ENCODE data around the gene PCDHB11. TPM values are rescaled to one million over a fixed set of nuclear protein-coding genes. Genes with fewer than 3 reads are reported as not detected.
"Not testable (repeated sequence)": the region's sequence is repeated elsewhere in the genome, so short reads cannot be mapped to it uniquely, and the experiment has no call there.

The PCDHB11 gene
- total RNA-seq, 2 donors from 2014 or later: 2.6 to 4.7 TPM

- Histone ChIP-seq H3K36me3 (ENCODE audit: control insufficient read depth, insufficient read depth, low read length) (no peaks in the 10 kb centered on the region), H3K27ac (ENCODE audit: low read depth, low read length) (no peak within 1 kb of the TSS), H3K9me3 (ENCODE audit: control insufficient read depth, low read length) (peaks cover 9% of the 10 kb centered on the region), H3K4me3 (ENCODE audit: low read length) (peak within 1 kb of the TSS; percentile 66), H3K9ac (ENCODE audit: extremely low read depth, low read length, poor library complexity, severe bottlenecking) (peak within 1 kb of the TSS; percentile 7), H3K4me1 (ENCODE audit: control insufficient read depth, insufficient read depth, low read length) (no peaks in the 10 kb centered on the region), H3K27me3 (ENCODE audit: control insufficient read depth, insufficient read depth, low read length, poor library complexity, severe bottlenecking) (no peaks in the 10 kb centered on the region)
- DNase-seq: peak; percentile 90
- Mint-ChIP-seq H3K36me3 (ENCODE audit: low read depth) (peaks cover 25% of the 10 kb centered on the region), H3K27ac (peak within 1 kb of the TSS; percentile 96), H3K4me3 (peak within 1 kb of the TSS; percentile 77), H3K27me3 (ENCODE audit: insufficient read depth) (peaks cover 7% of the 10 kb centered on the region), H3K4me1 (peaks cover 2% of the 10 kb centered on the region), H3K9me3 (peaks cover 27% of the 10 kb centered on the region)
- TF ChIP-seq, protein P1, sequence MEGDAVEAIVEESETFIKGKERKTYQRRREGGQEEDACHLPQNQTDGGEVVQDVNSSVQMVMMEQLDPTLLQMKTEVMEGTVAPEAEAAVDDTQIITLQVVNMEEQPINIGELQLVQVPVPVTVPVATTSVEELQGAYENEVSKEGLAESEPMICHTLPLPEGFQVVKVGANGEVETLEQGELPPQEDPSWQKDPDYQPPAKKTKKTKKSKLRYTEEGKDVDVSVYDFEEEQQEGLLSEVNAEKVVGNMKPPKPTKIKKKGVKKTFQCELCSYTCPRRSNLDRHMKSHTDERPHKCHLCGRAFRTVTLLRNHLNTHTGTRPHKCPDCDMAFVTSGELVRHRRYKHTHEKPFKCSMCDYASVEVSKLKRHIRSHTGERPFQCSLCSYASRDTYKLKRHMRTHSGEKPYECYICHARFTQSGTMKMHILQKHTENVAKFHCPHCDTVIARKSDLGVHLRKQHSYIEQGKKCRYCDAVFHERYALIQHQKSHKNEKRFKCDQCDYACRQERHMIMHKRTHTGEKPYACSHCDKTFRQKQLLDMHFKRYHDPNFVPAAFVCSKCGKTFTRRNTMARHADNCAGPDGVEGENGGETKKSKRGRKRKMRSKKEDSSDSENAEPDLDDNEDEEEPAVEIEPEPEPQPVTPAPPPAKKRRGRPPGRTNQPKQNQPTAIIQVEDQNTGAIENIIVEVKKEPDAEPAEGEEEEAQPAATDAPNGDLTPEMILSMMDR (conservative IDR thresholded peaks at IDR 0.05): peak; percentile 85
- 44 to 63% methylated on average over 13 of the region's 13 CpGs for WGBS, 2 experiments (ENCODE audit: insufficient coverage in 1 of 2, insufficient read length in 1 of 2)
Observed at GRCh38 chr5:141182248-141182647, 17.2 kb upstream of the PCDHB11 start, which contains the start of gene PCDHB16. Gene PCDHB16 (plus strand): TSS chr5:141182387. CDS start chr5:141182560, 173 bp downstream.

DNA sequence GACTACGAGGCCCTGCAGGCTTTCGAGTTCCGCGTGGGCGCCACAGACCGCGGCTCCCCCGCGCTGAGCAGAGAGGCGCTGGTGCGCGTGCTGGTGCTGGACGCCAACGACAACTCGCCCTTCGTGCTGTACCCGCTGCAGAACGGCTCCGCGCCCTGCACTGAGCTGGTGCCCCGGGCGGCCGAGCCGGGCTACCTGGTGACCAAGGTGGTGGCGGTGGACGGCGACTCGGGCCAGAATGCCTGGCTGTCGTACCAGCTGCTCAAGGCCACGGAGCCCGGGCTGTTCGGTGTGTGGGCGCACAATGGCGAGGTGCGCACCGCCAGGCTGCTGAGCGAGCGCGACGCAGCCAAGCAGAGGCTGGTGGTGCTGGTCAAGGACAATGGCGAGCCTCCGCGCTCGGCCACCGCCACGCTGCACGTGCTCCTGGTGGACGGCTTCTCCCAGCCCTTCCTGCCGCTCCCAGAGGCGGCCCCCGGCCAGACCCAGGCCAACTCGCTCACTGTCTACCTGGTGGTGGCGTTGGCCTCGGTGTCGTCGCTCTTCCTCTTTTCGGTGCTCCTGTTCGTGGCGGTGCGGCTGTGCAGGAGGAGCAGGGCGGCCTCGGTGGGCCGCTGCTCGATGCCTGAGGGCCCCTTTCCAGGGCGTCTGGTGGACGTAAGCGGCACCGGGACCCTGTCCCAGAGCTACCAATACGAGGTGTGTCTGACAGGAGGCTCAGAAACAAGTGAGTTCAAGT, 15.1 kb upstream of the PCDHB11 start:
- not testable (repeated sequence) for H3K27ac ChIP-seq (ENCODE audit: low read depth, low read length); H3K36me3 ChIP-seq (ENCODE audit: control insufficient read depth, insufficient read depth, low read length); H3K27ac Mint-ChIP-seq; H3K9me3 ChIP-seq (ENCODE audit: control insufficient read depth, low read length); H3K27me3 Mint-ChIP-seq (ENCODE audit: insufficient read depth); H3K9ac ChIP-seq (ENCODE audit: extremely low read depth, low read length, poor library complexity, severe bottlenecking); H3K4me3 ChIP-seq (ENCODE audit: low read length); H3K27me3 ChIP-seq (ENCODE audit: control insufficient read depth, insufficient read depth, low read length, poor library complexity, severe bottlenecking); DNase-seq; H3K4me1 Mint-ChIP-seq; H3K4me1 ChIP-seq (ENCODE audit: control insufficient read depth, insufficient read depth, low read length)
- Mint-ChIP-seq H3K9me3 (peaks cover 31% of the 10 kb centered on the region), H3K4me3 (peak overlapping the region; percentile 28), H3K36me3 (ENCODE audit: low read depth) (peaks cover 34% of the 10 kb centered on the region)
- 81 to 90% methylated on average over 5 to 32 of the region's 69 CpGs for WGBS, 2 experiments (ENCODE audit: insufficient coverage in 1 of 2, insufficient read length in 1 of 2)

DNA sequence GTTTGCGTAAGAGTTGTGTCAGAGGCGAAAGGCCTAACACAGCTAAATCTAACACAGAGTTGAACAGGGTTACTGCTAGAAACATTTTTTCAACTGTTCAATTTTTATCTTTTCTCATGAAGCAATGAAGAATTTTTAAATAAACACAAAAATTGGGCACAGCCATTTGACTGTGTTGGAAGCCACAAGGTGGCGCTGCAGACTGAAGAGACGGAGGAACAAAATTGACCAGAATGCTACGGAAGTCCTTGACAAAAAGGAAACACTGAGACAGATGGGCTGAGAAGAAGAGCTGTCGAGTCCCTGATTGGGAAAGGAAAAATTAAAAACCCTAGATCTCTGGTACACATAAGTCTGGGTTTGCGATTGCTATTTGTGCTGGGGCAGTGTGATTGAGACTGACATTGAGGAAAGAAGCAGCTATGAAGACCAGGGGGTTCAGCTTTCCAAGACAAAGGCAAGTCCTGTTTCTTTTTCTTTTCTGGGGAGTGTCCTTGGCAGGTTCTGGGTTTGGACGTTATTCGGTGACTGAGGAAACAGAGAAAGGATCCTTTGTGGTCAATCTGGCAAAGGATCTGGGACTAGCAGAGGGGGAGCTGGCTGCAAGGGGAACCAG, 12.4 kb upstream of the PCDHB11 start, which contains the start of gene PCDHB9:
Gene PCDHB9 (plus strand): TSS at position 265 of the 616 bp plus-strand sequence. CDS start 158 bp downstream, at position 423.
- no peaks in the 10 kb centered on the region for H3K4me1 ChIP-seq (ENCODE audit: control insufficient read depth, insufficient read depth, low read length)
- peaks cover 7% of the 10 kb centered on the region for H3K4me1 Mint-ChIP-seq

DNA sequence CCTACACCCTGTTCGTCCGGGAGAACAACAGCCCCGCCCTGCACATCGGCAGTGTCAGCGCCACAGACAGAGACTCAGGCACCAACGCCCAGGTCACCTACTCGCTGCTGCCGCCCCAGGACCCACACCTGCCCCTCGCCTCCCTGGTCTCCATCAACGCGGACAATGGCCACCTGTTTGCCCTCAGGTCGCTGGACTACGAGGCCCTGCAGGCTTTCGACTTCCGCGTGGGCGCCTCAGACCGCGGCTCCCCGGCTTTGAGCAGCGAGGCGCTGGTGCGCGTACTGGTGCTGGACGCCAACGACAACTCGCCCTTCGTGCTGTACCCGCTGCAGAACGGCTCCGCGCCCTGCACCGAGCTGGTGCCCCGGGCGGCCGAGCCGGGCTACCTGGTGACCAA, 10.7 kb upstream of the PCDHB11 start:
- H3K4me3 ChIP-seq (ENCODE audit: low read length); H3K4me1 Mint-ChIP-seq; H3K36me3 ChIP-seq (ENCODE audit: control insufficient read depth, insufficient read depth, low read length); H3K9me3 ChIP-seq (ENCODE audit: control insufficient read depth, low read length); H3K27me3 Mint-ChIP-seq (ENCODE audit: insufficient read depth); H3K4me3 Mint-ChIP-seq; DNase-seq; H3K9ac ChIP-seq (ENCODE audit: extremely low read depth, low read length, poor library complexity, severe bottlenecking); H3K27ac Mint-ChIP-seq; H3K27ac ChIP-seq (ENCODE audit: low read depth, low read length); H3K27me3 ChIP-seq (ENCODE audit: control insufficient read depth, insufficient read depth, low read length, poor library complexity, severe bottlenecking); H3K4me1 ChIP-seq (ENCODE audit: control insufficient read depth, insufficient read depth, low read length): not testable (repeated sequence)
- WGBS, 2 experiments (ENCODE audit: insufficient coverage in 1 of 2, insufficient read length in 1 of 2): 94 to 97% methylated on average over 11 to 24 of the region's 37 CpGs
- H3K36me3 Mint-ChIP-seq (ENCODE audit: low read depth): peaks cover 31% of the 10 kb centered on the region
- H3K9me3 Mint-ChIP-seq: peaks cover 35% of the 10 kb centered on the region

More for the DNA sequence above, 12.4 kb upstream of the PCDHB11 start, which contains the start of gene PCDHB9:
- peaks cover 34% of the 10 kb centered on the region for H3K36me3 Mint-ChIP-seq (ENCODE audit: low read depth)
- peak within 1 kb of the TSS; percentile 19 for H3K4me3 Mint-ChIP-seq
- H3K27ac Mint-ChIP-seq: no peak within 1 kb of the TSS
- peak; percentile 79 for DNase-seq
- peaks cover 7% of the 10 kb centered on the region for H3K27me3 Mint-ChIP-seq (ENCODE audit: insufficient read depth)
- WGBS, 2 experiments (ENCODE audit: insufficient coverage in 1 of 2, insufficient read length in 1 of 2): 47 to 53% methylated on average over 7 of the region's 9 CpGs
- Histone ChIP-seq H3K9me3 (ENCODE audit: control insufficient read depth, low read length) (no peaks in the 10 kb centered on the region), H3K4me3 (ENCODE audit: low read length) (no peak within 1 kb of the TSS), H3K27me3 (ENCODE audit: control insufficient read depth, insufficient read depth, low read length, poor library complexity, severe bottlenecking) (no peaks in the 10 kb centered on the region), H3K9ac (ENCODE audit: extremely low read depth, low read length, poor library complexity, severe bottlenecking) (no peak within 1 kb of the TSS), H3K27ac (ENCODE audit: low read depth, low read length) (no peak within 1 kb of the TSS), H3K36me3 (ENCODE audit: control insufficient read depth, insufficient read depth, low read length) (no peaks in the 10 kb centered on the region)
- H3K9me3 Mint-ChIP-seq: peaks cover 30% of the 10 kb centered on the region
- TF ChIP-seq, protein P1 (conservative IDR thresholded peaks at IDR 0.05): peak; percentile 91

DNA sequence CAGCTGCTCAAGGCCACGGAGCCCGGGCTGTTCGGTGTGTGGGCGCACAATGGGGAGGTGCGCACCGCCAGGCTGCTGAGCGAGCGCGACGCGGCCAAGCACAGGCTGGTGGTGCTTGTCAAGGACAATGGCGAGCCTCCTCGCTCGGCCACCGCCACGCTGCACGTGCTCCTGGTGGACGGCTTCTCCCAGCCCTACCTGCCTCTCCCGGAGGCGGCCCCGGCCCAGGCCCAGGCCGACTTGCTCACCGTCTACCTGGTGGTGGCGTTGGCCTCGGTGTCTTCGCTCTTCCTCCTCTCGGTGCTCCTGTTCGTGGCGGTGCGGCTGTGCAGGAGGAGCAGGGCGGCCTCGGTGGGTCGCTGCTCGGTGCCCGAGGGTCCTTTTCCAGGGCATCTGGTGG, 10.3 kb upstream of the PCDHB11 start:
- H3K9ac ChIP-seq (ENCODE audit: extremely low read depth, low read length, poor library complexity, severe bottlenecking); H3K4me3 ChIP-seq (ENCODE audit: low read length); H3K9me3 ChIP-seq (ENCODE audit: control insufficient read depth, low read length); H3K4me1 ChIP-seq (ENCODE audit: control insufficient read depth, insufficient read depth, low read length); H3K36me3 ChIP-seq (ENCODE audit: control insufficient read depth, insufficient read depth, low read length); DNase-seq; H3K4me1 Mint-ChIP-seq; H3K4me3 Mint-ChIP-seq; H3K27ac ChIP-seq (ENCODE audit: low read depth, low read length); H3K27ac Mint-ChIP-seq; H3K27me3 ChIP-seq (ENCODE audit: control insufficient read depth, insufficient read depth, low read length, poor library complexity, severe bottlenecking); H3K27me3 Mint-ChIP-seq (ENCODE audit: insufficient read depth): not testable (repeated sequence)
- Mint-ChIP-seq H3K9me3 (peaks cover 34% of the 10 kb centered on the region), H3K36me3 (ENCODE audit: low read depth) (peaks cover 31% of the 10 kb centered on the region)
- WGBS, 2 experiments (ENCODE audit: insufficient coverage in 1 of 2, insufficient read length in 1 of 2): 88% methylated on average over 24 of the region's 35 CpGs; no CpG with 5 or more reads in 1 of the 2 experiments

All from endodermal cell (in vitro differentiated cells).